T-helper 2 cell treated with Interferon-gamma antibody and Interleukin-4, amounts not matched to agents 100 ng/mL and 5 ng/mL, for 36 hours (primary cell): ENCODE data around the gene HOXD4. TPM values are rescaled to one million over a fixed set of nuclear protein-coding genes. Genes with fewer than 3 reads are reported as not detected.

Experiments used
- intact Hi-C: fragments of 100-400 bp; cut with micrococcal nuclease; formaldehyde crosslinking; loops from one replicate; pipeline ENCODE4 v1.15.1; 2023
- total RNA-seq: library from RNA; stranded (reverse); gene quantifications from 2 replicates; pipeline ENCODE4 v1.2.3, GENCODE V29; 2022

The HOXD4 gene
- total RNA-seq, 1 donor from 2014 or later = not detected

- intact Hi-C loops = no loop called here
Observed at GRCh38 chr2:176182671-176183070, 31.3 kb downstream of the HOXD4 start.

GRCh38 chr2:176184749-176185148 is 33.4 kb downstream of the HOXD4 start:
- intact Hi-C loops = no loop called here

- intact Hi-C loops = no loop called here
Observed at GRCh38 chr2:176186024-176186423, 34.7 kb downstream of the HOXD4 start.

GRCh38 chr2:176187200-176187898 is 36.0 kb downstream of the HOXD4 start:
- intact Hi-C loops = no loop called here

GRCh38 chr2:176187899-176188773 is 36.8 kb downstream of the HOXD4 start, which contains the start of gene HOXD1:
Gene HOXD1 (plus strand): TSS chr2:176188668. CDS start chr2:176188802, 134 bp downstream.
- intact Hi-C loops = no loop called here

- intact Hi-C loops = no loop called here
Observed at GRCh38 chr2:176188774-176189680, 37.7 kb downstream of the HOXD4 start.

- intact Hi-C loops = loop anchor here (5.0 kb wide), 1 partner anchor 447 kb away; no protein-coding TSS in a partner anchor
Observed at GRCh38 chr2:176189681-176190641, 38.6 kb downstream of the HOXD4 start.

- intact Hi-C loops = loop anchor here (5.0 kb wide), 1 partner anchor 445 kb away; no protein-coding TSS in a partner anchor
Observed at GRCh38 chr2:176192351-176192750, 41.0 kb downstream of the HOXD4 start.

GRCh38 chr2:176193048-176193447 is 41.7 kb downstream of the HOXD4 start:
- intact Hi-C loops = loop anchor here (5.0 kb wide), 1 partner anchor 444 kb away; no protein-coding TSS in a partner anchor

- intact Hi-C loops = no loop called here
Observed at GRCh38 chr2:176199902-176200301, 48.6 kb downstream of the HOXD4 start.

- intact Hi-C loops = no loop called here
Observed at GRCh38 chr2:176200971-176201370, 49.6 kb downstream of the HOXD4 start.

GRCh38 chr2:176202491-176202890 is 51.1 kb downstream of the HOXD4 start:
- intact Hi-C loops = no loop called here

Other genes with a start within 250 kb of the HOXD4 start
- gene LNPK, start 149.3 kb upstream of the HOXD4 start, total RNA-seq = 37.4 and 38.7 TPM in 2 replicates
- gene EVX2, start 67.6 kb upstream of the HOXD4 start, total RNA-seq = not detected in 2 replicates
- gene HOXD13, start 58.8 kb upstream of the HOXD4 start, total RNA-seq = not detected in 2 replicates
- not detected in 2 replicates for gene HOXD12, start 51.8 kb upstream of the HOXD4 start, total RNA-seq
- gene HOXD11, start 44.3 kb upstream of the HOXD4 start, total RNA-seq = not detected in 2 replicates
- gene HOXD10, start 34.8 kb upstream of the HOXD4 start, total RNA-seq = not detected in 2 replicates
- gene HOXD9, start 28.8 kb upstream of the HOXD4 start, total RNA-seq = not detected in 2 replicates
- gene HOXD8, start 21.8 kb upstream of the HOXD4 start, total RNA-seq = not detected in 2 replicates
- not detected in 2 replicates for gene HOXD3, start 5.8 kb downstream of the HOXD4 start, total RNA-seq
- gene HOXD1, start 37.1 kb downstream of the HOXD4 start, total RNA-seq = not detected in 2 replicates
- gene MTX2, start 117.9 kb downstream of the HOXD4 start, total RNA-seq = 15.8 TPM in 2 replicates